OCI-LY7 (cell line): ENCODE data around the gene HJV. TPM values are rescaled to one million over a fixed set of nuclear protein-coding genes. Genes with fewer than 3 reads are reported as not detected.

Experiments used
- BruUV-seq: library from RNA; stranded (reverse); fragments of 400-500 nt; replicated peaks from 2 replicates; lab custom pipeline; 2021; lab: Mats Ljungman, UMichigan
- CTCF ChIA-PET: fragments of 300-600 bp; sonication (Branson Sonifier 250); formaldehyde crosslinking; loops from one replicate; lab custom pipeline; 2022; ENCODE audit warnings: antibody characterized with exemption; ENCODE audit not compliant: unreplicated experiment; lab: Charles Lee
- POLR2A ChIA-PET: fragments of 300-600 bp; sonication (Branson Sonifier 250); formaldehyde crosslinking; loops from one replicate; lab custom pipeline; 2022; ENCODE audit warnings: antibody characterized with exemption; lab: Charles Lee
- DNase-seq: peaks from one replicate; pipeline ENCODE4 v3.0.0-alpha.2; 2015; ENCODE audit warnings: low spot score
- H2AFZ ChIP-seq: fragments of 200-600 bp; sonication (generic), shearing (Covaris generic); 2 replicates; pipeline ENCODE4 v1.6.1; 2014; ENCODE audit warnings: mild to moderate bottlenecking, antibody characterized with exemption, low read length, moderate library complexity
- H3K27ac ChIP-seq: fragments of 200-600 bp; sonication (generic); 2 replicates; pipeline ENCODE4 v1.5.1; 2014; ENCODE audit warnings: mixed run types, low read depth, mild to moderate bottlenecking, moderate library complexity, low read length, inconsistent platforms; ENCODE audit not compliant: poor library complexity, severe bottlenecking
- H3K36me3 ChIP-seq: fragments of 200-600 bp; sonication (generic); 2 replicates; pipeline ENCODE4 v1.6.1; 2014; ENCODE audit warnings: mild to moderate bottlenecking, antibody characterized with exemption, low read length, moderate library complexity, mixed read lengths; ENCODE audit not compliant: insufficient read depth
- H3K4me1 ChIP-seq: fragments of 200-600 bp; sonication (generic); 2 replicates; pipeline ENCODE4 v1.5.1; 2014; ENCODE audit warnings: mild to moderate bottlenecking, low read length; ENCODE audit not compliant: insufficient read depth, poor library complexity, severe bottlenecking
- H3K4me2 ChIP-seq: fragments of 200-600 bp; sonication (generic); 2 replicates; pipeline ENCODE4 v1.6.1; 2014; ENCODE audit warnings: mild to moderate bottlenecking, low read length
- H3K4me3 ChIP-seq: fragments of 200-600 bp; sonication (generic); 2 replicates; pipeline ENCODE4 v1.5.1; 2014; ENCODE audit warnings: mild to moderate bottlenecking, low read depth, low read length; ENCODE audit not compliant: poor library complexity, severe bottlenecking
- H3K79me2 ChIP-seq: fragments of 200-600 bp; sonication (generic); 2 replicates; pipeline ENCODE4 v1.6.1; 2016; ENCODE audit warnings: low read depth, mild to moderate bottlenecking, low read length, moderate library complexity, mixed read lengths; ENCODE audit not compliant: insufficient read depth
- H3K9me2 ChIP-seq: fragments of 200-600 bp; sonication (generic); 2 replicates; pipeline ENCODE4 v1.6.1; 2016; ENCODE audit warnings: mild to moderate bottlenecking, low read length, mixed read lengths; ENCODE audit not compliant: insufficient read depth
- H3K9me3 ChIP-seq: fragments of 200-600 bp; sonication (generic); 2 replicates; pipeline ENCODE4 v1.6.1; 2014; ENCODE audit warnings: mild to moderate bottlenecking, mixed run types, low read length, mixed read lengths
- H4K20me1 ChIP-seq: fragments of 200-600 bp; sonication (generic); 2 replicates; pipeline ENCODE4 v1.6.1; 2014; ENCODE audit warnings: mild to moderate bottlenecking, antibody characterized with exemption, low read length, moderate library complexity, mixed read lengths; ENCODE audit not compliant: insufficient read depth
- EZH2phosphoT487 ChIP-seq: fragments of 200-600 bp; sonication (generic); IDR thresholded peaks from 2 replicates; pipeline ENCODE4 v1.6.1; 2018; ENCODE audit warnings: low read depth, borderline replicate concordance, mild to moderate bottlenecking, mixed run types, antibody characterized with exemption, low read length, moderate library complexity, mixed read lengths
- intact Hi-C: fragments of 100-400 bp; cut with micrococcal nuclease; formaldehyde crosslinking; loops from one replicate; pipeline ENCODE4 v1.10.0; 2022; ENCODE audit not compliant: unreplicated experiment
- total RNA-seq, 2 experiments: library from RNA; depleted of rRNA in 1 of 2; stranded (reverse); fragments of >200 nt in 1 of 2; shearing (Covaris generic) in 1 of 2; gene quantifications; 2 replicates each; pipeline ENCODE4 v1.2.3, GENCODE V29; 2014 to 2022
- TF ChIP-seq, protein P1 (sequence below): fragments of 200-600 bp; sonication (generic); conservative IDR thresholded peaks from 2 replicates; pipeline ENCODE4 v1.5.1; 2014; ENCODE audit warnings: mild to moderate bottlenecking, antibody characterized with exemption, low read length, moderate library complexity, mixed read lengths

The HJV gene
- total RNA-seq, 2 experiments from 2014 or later, result not detected

DNA sequence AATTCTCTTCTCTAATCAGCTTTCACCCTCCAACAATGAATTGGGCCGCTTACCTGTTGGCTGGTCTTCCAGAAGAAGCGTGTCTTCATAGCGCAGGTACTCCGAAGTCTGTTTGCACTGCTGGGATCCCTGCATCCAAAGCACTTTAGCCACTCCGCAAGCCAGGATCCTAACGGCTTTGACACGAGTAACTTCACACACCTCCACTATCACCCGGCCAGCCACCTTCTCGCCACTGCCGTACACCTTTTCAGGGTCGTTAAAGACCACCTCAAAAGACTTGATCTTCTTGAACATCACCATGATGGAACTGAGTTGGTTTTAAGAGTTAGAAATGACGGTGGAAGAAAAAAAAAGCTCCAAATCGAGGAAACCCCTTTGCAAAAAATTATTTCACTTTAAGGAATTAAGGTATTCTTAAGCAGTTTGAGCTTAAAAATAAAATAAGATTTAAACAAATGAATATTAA, 25.5 kb downstream of the HJV start:
- peaks cover 32% of the 10 kb centered on the region; the same call in 1 of the 2 replicates for H3K79me2 ChIP-seq
- no peaks in the 10 kb centered on the region for H3K9me3 ChIP-seq
- POLR2A ChIA-PET, result interaction anchor here (0.6 to 8.3 kb wide), 9 partner anchors 10 to 69 kb away, joined by 3 to 67 read pairs (median 5); partner anchors contain the start of genes LIX1L and RBM8A
- H3K4me2 ChIP-seq, result peak overlapping the region; percentile 97
- H2AFZ ChIP-seq, result peak overlapping the region; percentile 67; the same call in 1 of the 2 replicates
- intact Hi-C loops, result loop anchor here (1.0 to 5.0 kb wide), 4 partner anchors 11 to 69 kb away; partner anchors contain the start of gene RBM8A
- H3K27ac ChIP-seq, result peak overlapping the region; percentile 81
- H3K4me1 ChIP-seq, result peaks cover 50% of the 10 kb centered on the region
- CTCF ChIA-PET, result interaction anchor here (2.6 kb wide), 1 partner anchor 17 kb away, joined by 10 read pairs; no protein-coding TSS in a partner anchor
- TF ChIP-seq, protein P1, sequence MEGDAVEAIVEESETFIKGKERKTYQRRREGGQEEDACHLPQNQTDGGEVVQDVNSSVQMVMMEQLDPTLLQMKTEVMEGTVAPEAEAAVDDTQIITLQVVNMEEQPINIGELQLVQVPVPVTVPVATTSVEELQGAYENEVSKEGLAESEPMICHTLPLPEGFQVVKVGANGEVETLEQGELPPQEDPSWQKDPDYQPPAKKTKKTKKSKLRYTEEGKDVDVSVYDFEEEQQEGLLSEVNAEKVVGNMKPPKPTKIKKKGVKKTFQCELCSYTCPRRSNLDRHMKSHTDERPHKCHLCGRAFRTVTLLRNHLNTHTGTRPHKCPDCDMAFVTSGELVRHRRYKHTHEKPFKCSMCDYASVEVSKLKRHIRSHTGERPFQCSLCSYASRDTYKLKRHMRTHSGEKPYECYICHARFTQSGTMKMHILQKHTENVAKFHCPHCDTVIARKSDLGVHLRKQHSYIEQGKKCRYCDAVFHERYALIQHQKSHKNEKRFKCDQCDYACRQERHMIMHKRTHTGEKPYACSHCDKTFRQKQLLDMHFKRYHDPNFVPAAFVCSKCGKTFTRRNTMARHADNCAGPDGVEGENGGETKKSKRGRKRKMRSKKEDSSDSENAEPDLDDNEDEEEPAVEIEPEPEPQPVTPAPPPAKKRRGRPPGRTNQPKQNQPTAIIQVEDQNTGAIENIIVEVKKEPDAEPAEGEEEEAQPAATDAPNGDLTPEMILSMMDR, result no peak
- TF ChIP-seq EZH2phosphoT487, result no peak
- BruUV-seq, result TSS peak; percentile 76
- H3K4me3 ChIP-seq, result peak overlapping the region; percentile 81
- H3K9me2 ChIP-seq, result no peaks in the 10 kb centered on the region
- H3K36me3 ChIP-seq, result peaks cover 43% of the 10 kb centered on the region
- DNase-seq, result no peak
- no peaks in the 10 kb centered on the region for H4K20me1 ChIP-seq

- TF ChIP-seq EZH2phosphoT487, result no peak
- TF ChIP-seq, protein P1, result no peak
- Histone ChIP-seq H3K79me2 (peaks cover 32% of the 10 kb centered on the region; the same call in 1 of the 2 replicates), H3K4me3 (peak overlapping the region; percentile 81), H3K9me3 (no peaks in the 10 kb centered on the region), H3K27ac (peak overlapping the region; percentile 81), H3K4me2 (peak overlapping the region; percentile 97), H4K20me1 (no peaks in the 10 kb centered on the region), H3K4me1 (peaks cover 50% of the 10 kb centered on the region), H3K9me2 (no peaks in the 10 kb centered on the region), H2AFZ (no peak overlapping the region; the same call in 1 of the 2 replicates), H3K36me3 (peaks cover 43% of the 10 kb centered on the region)
- no TSS peak for BruUV-seq
- intact Hi-C loops, result loop anchor here (5.0 kb wide), 1 partner anchor 68 kb away; the partner anchor contains the start of gene RBM8A
- DNase-seq, result no peak
- POLR2A ChIA-PET, result interaction anchor here (1.3 to 8.3 kb wide), 2 partner anchors 11 to 16 kb away, joined by 5 to 67 read pairs; no protein-coding TSS in a partner anchor
- CTCF ChIA-PET, result no interaction called here
Measured at GRCh38 chr1:145995148-145995881, 26.2 kb downstream of the HJV start.
